C1 segment of cervical spinal cord (tissue), 14 donors: Measurements from ENCODE around the gene ONECUT2.
"Not testable (repeated sequence)": the region's sequence is repeated elsewhere in the genome, so short reads cannot be mapped to it uniquely, and the experiment has no call there.

Experiments
- DNase-seq, 14 donors: peaks; one replicate each; lab custom pipeline; 2025; lab: John Stamatoyannopoulos, UW

Gene ONECUT2

GRCh38 chr18:57434536-57435494 lies at the start of gene ONECUT2:
ONECUT2 (plus strand) TSS chr18:57435374; CDS start chr18:57435717, 343 bp downstream.
- DNase-seq, result peak; percentile 28 to 95 (median 72)

DNA sequence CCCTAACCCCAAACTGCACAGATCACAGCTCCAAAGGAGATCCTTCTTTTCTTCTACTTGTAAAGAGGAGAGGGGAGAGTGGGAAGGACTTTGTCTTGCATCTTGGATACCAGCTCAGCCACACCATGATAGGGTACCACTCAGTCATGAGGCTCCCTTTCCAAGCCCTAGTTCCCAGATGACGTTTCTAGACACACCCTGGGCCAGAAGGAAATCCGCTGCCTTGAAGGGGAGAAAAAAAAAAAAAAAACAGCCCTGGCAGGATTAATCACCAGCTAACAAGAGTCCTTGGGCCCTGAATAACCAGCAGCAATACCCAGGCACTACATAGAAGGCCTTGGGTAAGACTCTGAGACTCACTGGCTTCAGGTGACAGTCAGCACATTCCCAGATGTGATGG lies 45.9 kb upstream of the ONECUT2 start:
- no peak for DNase-seq

DNA sequence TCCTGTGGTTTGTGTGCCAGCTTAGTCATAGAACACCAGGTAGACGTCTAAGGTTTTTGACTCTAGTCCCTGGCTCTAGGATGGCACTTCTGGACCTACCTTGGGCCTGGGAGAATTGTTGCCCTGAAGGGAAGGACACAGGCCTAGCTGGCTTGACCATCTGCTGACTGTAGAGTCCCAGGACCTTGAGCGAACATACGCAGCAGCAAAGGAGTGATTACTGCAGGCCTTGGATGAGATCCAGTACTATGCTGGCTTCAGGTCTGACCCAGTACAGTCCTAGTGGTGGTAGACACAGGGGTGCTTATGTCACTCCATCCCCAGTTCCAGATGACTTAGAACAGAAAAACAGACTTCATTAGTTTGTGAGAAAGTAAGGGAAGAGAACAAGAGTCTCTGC lies 45.1 kb upstream of the ONECUT2 start:
- DNase-seq, result no peak

DNA sequence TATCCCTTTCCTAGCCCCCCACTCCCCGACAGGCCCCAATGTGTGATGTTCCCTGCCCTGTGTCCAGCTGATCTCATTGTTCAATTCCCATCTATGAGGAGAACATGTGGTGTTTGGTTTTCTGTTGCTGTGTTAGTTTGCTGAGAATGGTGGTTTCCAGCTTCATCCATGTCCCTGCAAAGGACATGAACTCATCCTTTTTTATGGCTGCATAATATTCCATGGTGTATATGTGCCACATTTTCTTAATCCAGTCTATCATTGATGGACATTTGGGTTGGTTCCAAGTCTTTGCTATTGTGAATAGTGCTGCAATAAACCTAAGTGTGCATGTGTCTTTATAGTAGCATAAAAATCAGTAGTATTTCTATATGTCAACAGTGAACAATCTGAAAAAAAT lies 40.4 kb upstream of the ONECUT2 start:
- DNase-seq, result not testable (repeated sequence)

GRCh38 chr18:57396831-57397230 lies 38.3 kb upstream of the ONECUT2 start:
- DNase-seq, result not testable (repeated sequence)

GRCh38 chr18:57397440-57398132 lies 37.6 kb upstream of the ONECUT2 start:
- no peak for DNase-seq

GRCh38 chr18:57404345-57404744 lies 30.8 kb upstream of the ONECUT2 start:
- no peak for DNase-seq

DNA sequence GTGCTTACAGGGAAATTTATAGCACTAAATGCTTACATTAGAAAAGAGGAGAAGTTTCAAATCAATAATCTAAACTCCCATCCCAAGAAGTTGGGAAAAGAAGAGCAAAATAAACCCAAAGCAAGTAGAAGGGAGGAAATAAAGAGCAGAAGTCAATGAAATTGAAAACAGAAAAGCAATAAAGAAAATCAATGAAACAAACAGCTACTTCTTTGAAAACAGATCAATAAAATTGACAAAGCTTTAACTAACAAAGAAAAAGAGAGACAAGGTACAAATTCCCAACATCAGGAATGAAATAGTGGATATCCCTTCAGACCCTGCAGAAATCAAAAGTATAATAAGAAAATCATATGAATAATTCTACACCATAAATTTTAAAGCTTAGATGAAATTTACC lies 25.5 kb upstream of the ONECUT2 start:
- DNase-seq, result no peak

DNA sequence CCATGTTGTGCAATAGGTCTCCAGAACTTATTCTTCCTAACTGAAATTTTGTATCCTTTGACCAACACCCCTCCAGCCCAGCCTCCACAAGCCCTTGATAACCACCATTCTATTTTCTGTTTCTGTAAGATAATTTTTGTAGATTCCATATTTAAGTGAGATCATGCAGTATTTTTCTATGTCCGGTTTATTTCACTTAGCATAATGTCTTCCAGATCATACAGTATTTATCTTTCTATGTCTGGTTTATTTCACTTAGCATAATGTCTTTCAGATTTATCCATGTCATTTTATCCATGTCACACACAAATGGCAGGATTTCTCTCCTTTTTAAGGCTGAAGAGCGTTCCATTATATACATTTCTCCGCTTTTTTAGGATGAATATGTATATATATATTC lies 24.4 kb upstream of the ONECUT2 start:
- no peak for DNase-seq

DNA sequence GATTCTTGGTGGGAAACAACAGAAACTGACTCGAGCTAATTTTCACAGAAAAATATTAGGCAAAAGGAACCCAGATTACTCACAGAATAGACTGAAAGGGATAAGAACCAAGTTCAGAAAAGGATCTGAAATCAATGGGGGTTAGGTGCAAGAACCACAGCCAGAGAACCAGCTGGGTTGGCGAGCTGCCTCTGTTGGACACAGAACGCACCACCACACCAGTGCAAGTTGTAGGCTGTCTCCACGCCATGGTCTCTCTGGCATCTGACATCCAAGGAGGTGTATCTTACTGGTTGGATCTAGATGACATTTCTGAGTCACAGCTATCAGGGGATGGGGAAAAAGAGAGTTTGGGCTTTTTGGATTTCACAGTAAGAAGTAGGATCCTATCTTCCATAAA lies 18.6 kb upstream of the ONECUT2 start:
- no peak for DNase-seq

GRCh38 chr18:57422313-57422872 lies 12.8 kb upstream of the ONECUT2 start:
- no peak for DNase-seq

DNA sequence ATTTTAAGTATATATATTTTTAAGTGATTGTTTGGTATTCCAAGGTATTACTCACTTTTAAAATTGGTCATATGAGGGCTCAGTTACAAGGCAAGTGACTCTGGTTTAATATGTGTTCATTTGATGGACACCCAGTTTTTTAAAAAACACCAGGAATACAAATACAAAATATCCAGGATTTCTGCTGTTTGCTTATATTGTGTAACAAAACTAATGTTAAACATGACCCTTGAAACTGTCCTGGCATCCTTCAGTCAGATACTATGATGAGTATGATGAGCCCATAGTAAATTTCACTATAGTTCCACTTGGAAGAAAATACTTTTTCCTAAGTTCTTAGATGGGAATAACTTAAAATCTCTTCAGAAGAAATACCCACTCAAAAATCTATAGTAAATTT lies 11.4 kb upstream of the ONECUT2 start:
- no peak for DNase-seq

- no peak for DNase-seq
Observed at GRCh38 chr18:57425096-57425495, 10.1 kb upstream of the ONECUT2 start.

DNA sequence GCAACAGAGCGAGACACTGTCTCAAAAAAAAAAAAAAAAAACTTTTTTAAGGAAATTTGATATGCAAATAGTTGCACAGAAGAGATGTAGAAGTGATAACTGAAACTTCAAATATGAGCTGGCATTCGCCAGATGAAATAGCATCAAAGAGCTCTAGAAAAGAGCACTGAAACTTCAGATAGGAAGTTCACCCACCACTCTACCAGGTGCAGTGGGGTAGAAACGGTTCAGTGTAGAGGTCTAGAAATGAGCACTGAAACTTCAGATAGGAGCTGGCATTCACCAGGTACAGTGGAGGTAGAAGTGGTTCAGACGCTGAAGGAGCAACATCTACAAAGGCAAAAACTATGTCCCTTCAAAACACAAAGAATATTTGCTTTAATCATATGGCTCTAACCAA lies 9.0 kb upstream of the ONECUT2 start:
- DNase-seq, result no peak

DNA sequence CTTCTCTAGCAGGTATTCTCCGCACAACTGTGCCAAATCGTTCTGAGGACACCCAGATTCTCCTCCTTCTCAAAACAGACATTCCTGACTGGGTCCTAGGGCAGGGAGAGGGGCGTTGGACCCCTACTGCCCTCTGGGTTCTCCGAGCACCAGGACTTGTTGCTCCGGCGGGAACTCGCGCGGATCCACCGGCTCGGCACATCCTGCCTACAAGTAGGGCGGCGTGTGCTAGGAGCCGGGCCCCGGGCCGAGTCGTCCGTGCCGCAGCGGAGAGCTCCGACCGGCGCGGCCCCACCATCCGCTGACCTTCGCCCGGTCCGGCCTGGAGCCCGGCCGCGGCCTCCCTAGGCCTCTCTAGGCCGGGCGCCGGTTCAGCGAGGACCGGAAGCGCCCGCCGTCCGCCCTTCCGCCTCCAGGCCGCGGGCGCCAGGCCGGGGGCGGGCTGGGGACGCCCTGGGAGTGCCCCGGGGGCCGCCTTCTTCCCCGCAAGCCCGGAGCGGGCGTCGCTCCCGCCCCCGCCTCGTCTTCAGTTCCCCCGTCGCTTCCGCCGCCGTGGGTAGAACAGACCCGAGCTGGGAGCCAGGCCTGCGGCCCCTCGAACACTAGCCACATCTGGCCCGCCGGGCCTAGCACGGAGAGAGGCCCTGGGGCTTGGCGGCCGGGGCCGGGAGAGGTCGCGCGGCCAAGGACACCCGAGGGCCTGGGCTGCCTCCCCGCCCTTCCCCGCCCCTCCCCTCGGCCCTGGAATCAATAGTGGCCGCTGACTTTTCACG lies 7.6 kb upstream of the ONECUT2 start:
- DNase-seq, result no peak

DNA sequence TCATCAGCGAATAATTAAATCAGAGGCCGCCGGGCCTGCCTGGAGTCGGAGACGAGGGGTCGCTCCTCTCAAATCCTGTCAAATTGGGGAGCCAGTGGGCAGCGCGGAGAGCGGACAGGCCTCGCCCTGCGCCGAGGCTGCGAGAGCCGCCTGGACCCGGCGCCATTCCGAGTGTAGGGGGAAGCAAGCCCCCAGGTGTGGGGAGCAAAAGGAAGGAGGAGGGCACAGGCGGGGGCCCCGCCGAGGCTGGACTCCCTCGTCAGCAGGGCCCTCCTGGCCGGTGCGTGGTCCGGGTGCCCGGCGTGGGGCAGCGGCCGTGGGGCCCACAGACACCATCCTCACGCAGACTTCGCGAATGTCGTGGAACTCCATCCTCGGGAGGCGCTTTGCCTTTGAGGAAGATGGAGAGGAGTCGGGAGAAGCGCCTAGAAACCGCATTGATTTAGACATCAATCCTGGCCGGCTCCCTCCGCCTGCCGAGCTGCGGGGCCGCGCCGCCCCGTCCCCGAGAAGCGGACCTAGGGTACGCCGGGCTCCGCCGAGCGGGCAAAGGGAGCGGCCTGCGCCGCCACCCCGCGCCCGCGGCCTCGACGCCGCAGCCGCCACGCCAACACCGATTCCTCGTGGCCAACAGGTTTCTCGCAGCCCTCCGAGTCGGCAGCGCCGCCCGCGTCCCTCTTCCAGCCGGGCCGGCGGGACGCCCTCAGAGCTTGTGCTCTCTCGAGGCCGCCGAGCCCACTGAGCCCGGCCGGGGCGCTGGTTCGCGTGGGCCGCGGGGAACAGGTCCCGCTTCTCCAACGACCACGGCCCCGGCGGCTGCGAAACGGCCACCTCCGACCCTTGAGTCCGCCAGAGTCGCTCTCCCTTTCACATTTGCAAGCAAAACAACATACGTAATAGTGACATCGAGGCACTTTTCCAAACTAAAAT lies 6.7 kb upstream of the ONECUT2 start:
- no peak for DNase-seq

DNA sequence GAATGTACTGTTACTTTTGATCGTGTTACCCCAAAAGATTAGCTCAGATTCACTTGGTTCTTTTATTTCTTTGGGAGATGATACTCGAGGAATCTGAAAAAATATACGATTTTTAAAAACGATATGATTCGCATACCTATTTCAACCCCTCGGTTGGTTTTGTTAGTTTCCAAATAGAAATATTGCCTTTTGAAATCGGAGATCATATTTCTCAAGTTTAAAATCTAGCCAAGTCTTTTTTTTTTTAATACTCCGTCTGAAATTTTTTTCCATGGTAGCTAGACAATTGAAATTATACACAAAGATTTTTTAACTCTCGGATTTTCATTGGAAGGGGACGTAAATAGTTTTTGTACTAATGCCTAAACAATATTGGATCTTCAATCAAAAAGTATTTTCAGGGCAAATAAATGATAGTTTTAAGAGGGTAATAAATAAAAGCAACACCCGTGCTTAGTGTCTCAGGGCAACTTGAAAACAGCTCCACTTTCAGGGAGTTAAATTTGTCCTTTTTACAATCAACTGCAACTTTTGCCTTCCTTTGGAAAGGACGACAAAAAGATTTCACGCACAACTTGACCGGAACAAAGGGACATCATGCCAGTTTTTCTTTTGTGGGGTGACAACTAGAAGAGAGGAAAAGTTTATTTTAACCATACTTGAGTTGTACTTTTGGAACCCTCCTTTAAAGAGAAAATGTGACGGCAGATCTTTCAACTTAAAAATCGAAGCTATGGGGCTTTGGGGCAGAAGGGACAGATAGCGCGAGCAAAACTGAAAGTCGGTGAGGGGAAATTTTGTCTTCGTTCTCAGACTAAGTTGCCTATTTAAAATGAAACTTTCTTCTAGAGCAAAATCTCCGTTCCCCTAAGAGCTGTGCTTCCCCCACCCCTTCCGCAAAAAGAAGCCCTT lies 5.8 kb upstream of the ONECUT2 start:
- DNase-seq, result no peak

- DNase-seq, result no peak
Observed at GRCh38 chr18:57430079-57431001, 4.8 kb upstream of the ONECUT2 start.
